ENCODE data around the gene HRH3. TPM values are rescaled to one million over a fixed set of nuclear protein-coding genes. Genes with fewer than 3 reads are reported as not detected.

HRH3 gene
- polyA plus RNA-seq, 6 donors from 2014 or later, result not detected

- Mint-ChIP-seq H3K9me3 (no peaks in the 10 kb centered on the region), H3K4me3 (no peak overlapping the region), H3K4me1 (peaks cover 18 to 32% (median 26%) of the 10 kb centered on the region in 3 donors), H3K27me3 (no peaks in the 10 kb centered on the region), H3K36me3 (peaks cover 4 to 8% of the 10 kb centered on the region in 2 donors), H3K27ac (peak overlapping the region in 1 of 6 donors; percentile 76)
- no peak for ATAC-seq (ENCODE audit: low read depth in 2 of 2)
- no peak for DNase-seq
Measured at GRCh38 chr20:62203378-62204030, 16.6 kb downstream of the HRH3 start.

DNA sequence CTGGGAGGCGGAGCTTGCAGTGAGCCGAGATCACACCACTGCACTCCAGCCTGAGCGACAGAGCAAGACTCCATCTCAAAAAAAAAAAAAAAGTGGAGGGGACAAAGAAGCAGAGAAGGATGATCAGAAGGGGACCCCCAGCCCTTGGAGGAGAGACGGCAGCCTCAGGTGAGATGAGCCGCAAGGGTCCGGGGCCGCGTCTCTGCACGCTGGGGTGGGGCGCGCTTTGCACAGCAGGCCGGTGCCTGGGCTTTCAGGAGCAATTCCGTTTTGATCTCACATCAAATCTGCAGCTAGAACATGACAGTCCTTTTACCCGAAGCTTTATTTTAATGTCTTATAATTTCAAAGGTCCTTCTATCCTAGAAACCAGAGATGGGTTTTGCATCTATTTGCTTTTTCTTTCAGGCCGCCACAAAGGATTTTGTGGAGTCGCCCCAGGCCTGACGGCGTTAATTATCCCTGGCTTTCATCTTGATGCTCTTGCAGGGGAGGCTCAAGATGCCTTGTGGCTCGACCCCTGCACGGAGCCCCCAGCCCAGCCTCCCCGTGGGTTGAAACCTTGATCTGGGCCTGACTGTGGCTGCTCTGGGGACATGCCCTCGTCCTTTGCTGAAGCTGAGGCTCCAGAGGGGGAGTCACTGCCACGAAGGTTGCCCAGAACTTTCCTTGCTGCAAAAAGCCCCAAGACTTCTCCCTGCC, 17.3 kb downstream of the HRH3 start:
- H3K4me1 Mint-ChIP-seq, result peaks cover 18 to 32% (median 26%) of the 10 kb centered on the region in 3 donors
- no peak for ATAC-seq (ENCODE audit: low read depth in 2 of 2)
- H3K27ac Mint-ChIP-seq, result peak overlapping the region in 3 of 6 donors; percentile 16 to 87 (median 72)
- H3K27me3 Mint-ChIP-seq, result no peaks in the 10 kb centered on the region
- no peak overlapping the region for H3K4me3 Mint-ChIP-seq
- H3K9me3 Mint-ChIP-seq, result no peaks in the 10 kb centered on the region
- peaks cover 4 to 8% of the 10 kb centered on the region in 2 donors for H3K36me3 Mint-ChIP-seq
- DNase-seq, result no peak

GRCh38 chr20:62202083-62202395, 18.0 kb downstream of the HRH3 start:
- ATAC-seq (ENCODE audit: low read depth in 2 of 2), result no peak
- H3K27ac Mint-ChIP-seq, result peak overlapping the region in 1 of 6 donors; percentile 72
- peaks cover 4 to 8% of the 10 kb centered on the region in 2 donors for H3K36me3 Mint-ChIP-seq
- peaks cover 18 to 32% (median 26%) of the 10 kb centered on the region in 3 donors for H3K4me1 Mint-ChIP-seq
- DNase-seq, result no peak
- no peaks in the 10 kb centered on the region for H3K27me3 Mint-ChIP-seq
- H3K4me3 Mint-ChIP-seq, result peak overlapping the region in 5 of 8 donors; percentile 20 to 79 (median 69)
- no peaks in the 10 kb centered on the region for H3K9me3 Mint-ChIP-seq

GRCh38 chr20:62201173-62202082, 18.6 kb downstream of the HRH3 start:
- Mint-ChIP-seq H3K9me3 (no peaks in the 10 kb centered on the region), H3K4me1 (peaks cover 18 to 32% (median 26%) of the 10 kb centered on the region in 3 donors), H3K27me3 (no peaks in the 10 kb centered on the region), H3K36me3 (peaks cover 4 to 8% of the 10 kb centered on the region in 2 donors), H3K27ac (peak overlapping the region in 5 of 6 donors; percentile 55 to 82 (median 77)), H3K4me3 (peak overlapping the region in 7 of 8 donors; percentile 64 to 88 (median 78))
- peak; percentile 95 to 96 for ATAC-seq (ENCODE audit: low read depth in 2 of 2)
- DNase-seq, result peak; percentile 24

GRCh38 chr20:62200491-62201172, 19.4 kb downstream of the HRH3 start:
- H3K4me3 Mint-ChIP-seq, result peak overlapping the region in 2 of 8 donors; percentile 37 to 78
- no peaks in the 10 kb centered on the region for H3K27me3 Mint-ChIP-seq
- ATAC-seq (ENCODE audit: low read depth in 2 of 2) (no peak), DNase-seq (no peak)
- no peaks in the 10 kb centered on the region for H3K9me3 Mint-ChIP-seq
- H3K36me3 Mint-ChIP-seq, result peaks cover 4 to 11% of the 10 kb centered on the region in 2 donors
- peaks cover 18 to 33% (median 29%) of the 10 kb centered on the region in 3 donors for H3K4me1 Mint-ChIP-seq
- H3K27ac Mint-ChIP-seq, result no peak overlapping the region

DNA sequence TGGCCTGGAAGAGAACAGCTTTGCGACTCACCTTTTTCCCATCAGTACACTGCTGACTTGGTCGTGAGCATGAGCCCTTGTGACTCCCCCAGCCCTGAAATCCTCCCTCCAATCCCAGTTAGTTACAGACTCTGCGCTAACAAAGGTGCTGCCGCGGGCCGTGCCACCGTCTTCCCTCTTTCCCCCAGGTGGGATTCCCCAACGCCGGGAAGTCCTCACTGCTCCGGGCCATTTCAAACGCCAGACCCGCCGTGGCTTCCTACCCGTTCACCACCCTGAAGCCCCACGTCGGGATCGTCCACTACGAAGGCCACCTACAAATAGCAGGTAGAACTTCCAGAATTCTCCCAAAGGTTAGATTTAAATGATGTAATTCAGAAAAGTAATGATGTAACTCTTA, 21.1 kb downstream of the HRH3 start:
- Mint-ChIP-seq H3K4me3 (peak overlapping the region in 1 of 8 donors; percentile 42), H3K9me3 (no peaks in the 10 kb centered on the region), H3K4me1 (peaks cover 18 to 33% (median 32%) of the 10 kb centered on the region in 3 donors), H3K36me3 (peaks cover 4 to 16% of the 10 kb centered on the region in 2 donors), H3K27ac (peak overlapping the region in 1 of 6 donors; percentile 66), H3K27me3 (no peaks in the 10 kb centered on the region)
- no peak for DNase-seq
- ATAC-seq (ENCODE audit: low read depth in 2 of 2), result no peak

DNA sequence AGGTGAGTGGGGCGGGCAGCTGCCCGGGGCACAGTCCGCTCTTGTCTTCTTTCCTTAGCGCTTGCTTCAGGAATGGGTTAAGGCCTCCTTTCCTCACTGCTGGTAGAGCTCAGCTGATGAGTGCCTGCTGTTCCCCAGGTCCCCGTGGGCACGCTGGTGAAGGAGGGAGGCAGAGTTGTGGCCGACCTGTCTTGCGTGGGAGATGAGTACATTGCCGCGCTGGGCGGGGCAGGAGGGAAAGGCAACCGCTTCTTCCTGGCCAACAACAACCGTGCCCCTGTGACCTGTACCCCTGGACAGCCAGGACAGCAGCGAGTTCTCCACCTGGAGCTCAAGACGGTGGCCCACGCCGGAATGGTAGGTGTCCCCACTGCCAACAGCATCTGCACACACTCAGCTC, 21.6 kb downstream of the HRH3 start:
- Mint-ChIP-seq H3K9me3 (no peaks in the 10 kb centered on the region), H3K36me3 (peaks cover 4 to 16% of the 10 kb centered on the region in 2 donors), H3K27me3 (no peaks in the 10 kb centered on the region), H3K27ac (no peak overlapping the region), H3K4me3 (no peak overlapping the region), H3K4me1 (peaks cover 15 to 31% (median 28%) of the 10 kb centered on the region in 3 donors)
- no peak for ATAC-seq (ENCODE audit: low read depth in 2 of 2)
- DNase-seq, result no peak

DNA sequence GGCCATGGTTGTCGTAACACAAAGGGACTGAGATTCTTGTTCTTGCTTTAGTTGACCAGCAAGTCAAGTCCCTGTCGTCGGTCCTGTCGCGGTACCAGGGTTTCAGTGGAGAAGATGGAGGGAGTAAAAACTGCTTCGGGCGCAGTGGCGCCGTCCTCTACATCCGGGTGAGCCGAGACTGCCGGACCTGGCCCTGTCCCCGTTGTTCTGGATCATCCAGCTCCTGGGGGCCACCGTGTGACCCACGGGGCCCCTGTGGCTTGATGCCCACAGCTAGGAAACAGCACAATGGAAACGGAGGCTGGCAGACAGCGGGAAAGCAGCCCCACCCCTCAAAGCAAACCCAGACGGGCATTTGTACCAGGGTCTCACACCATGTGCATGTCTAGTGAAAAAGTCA, 22.3 kb downstream of the HRH3 start:
- Mint-ChIP-seq H3K36me3 (peaks cover 4 to 16% of the 10 kb centered on the region in 2 donors), H3K27ac (no peak overlapping the region), H3K4me3 (no peak overlapping the region), H3K27me3 (no peaks in the 10 kb centered on the region), H3K4me1 (peaks cover 11 to 24% (median 22%) of the 10 kb centered on the region in 3 donors), H3K9me3 (no peaks in the 10 kb centered on the region)
- DNase-seq (no peak), ATAC-seq (ENCODE audit: low read depth in 2 of 2) (no peak)

- no peaks in the 10 kb centered on the region for H3K27me3 Mint-ChIP-seq
- H3K27ac Mint-ChIP-seq, result no peak overlapping the region
- ATAC-seq (ENCODE audit: low read depth in 2 of 2) (no peak), DNase-seq (no peak)
- H3K9me3 Mint-ChIP-seq, result no peaks in the 10 kb centered on the region
- no peak overlapping the region for H3K4me3 Mint-ChIP-seq
- H3K36me3 Mint-ChIP-seq, result peaks cover 4 to 16% of the 10 kb centered on the region in 2 donors
- peaks cover 11 to 22% (median 20%) of the 10 kb centered on the region in 3 donors for H3K4me1 Mint-ChIP-seq
Measured at GRCh38 chr20:62197311-62197710, 22.8 kb downstream of the HRH3 start.

GRCh38 chr20:62196286-62196685, 23.8 kb downstream of the HRH3 start:
- peaks cover 1 to 12% (median 10%) of the 10 kb centered on the region in 3 donors for H3K4me1 Mint-ChIP-seq

DNA sequence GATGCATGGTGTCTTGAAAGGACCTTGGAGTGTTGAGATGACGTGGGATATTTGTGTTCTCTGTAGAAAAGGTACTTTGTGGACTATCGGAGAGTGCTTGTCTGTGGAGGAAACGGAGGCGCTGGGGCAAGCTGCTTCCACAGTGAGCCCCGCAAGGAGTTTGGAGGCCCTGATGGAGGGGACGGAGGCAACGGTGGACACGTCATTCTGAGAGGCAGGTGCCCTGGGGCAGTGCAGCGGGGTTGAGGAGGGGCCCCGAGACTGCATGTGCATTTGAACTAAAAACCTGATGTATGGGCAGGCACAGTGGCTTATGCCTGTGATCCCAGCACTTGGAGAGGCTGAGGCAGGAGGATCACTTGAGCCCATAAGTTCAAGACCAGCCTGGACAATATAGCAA, 24.3 kb downstream of the HRH3 start:
- no peak for DNase-seq
- Mint-ChIP-seq H3K4me3 (no peak overlapping the region), H3K36me3 (peaks cover 4 to 16% of the 10 kb centered on the region in 2 donors), H3K4me1 (peaks cover 0 to 6% (median 5%) of the 10 kb centered on the region in 3 donors), H3K27me3 (no peaks in the 10 kb centered on the region), H3K27ac (peak overlapping the region in 1 of 6 donors; percentile 75), H3K9me3 (no peaks in the 10 kb centered on the region)
- ATAC-seq (ENCODE audit: low read depth in 2 of 2), result no peak

More at GRCh38 chr20:62196286-62196685, 23.8 kb downstream of the HRH3 start:
- ATAC-seq (ENCODE audit: low read depth in 2 of 2) (no peak), DNase-seq (no peak)
- no peak overlapping the region for H3K4me3 Mint-ChIP-seq
- H3K9me3 Mint-ChIP-seq, result no peaks in the 10 kb centered on the region
- no peak overlapping the region for H3K27ac Mint-ChIP-seq
- H3K36me3 Mint-ChIP-seq, result peaks cover 4 to 16% of the 10 kb centered on the region in 2 donors
- no peaks in the 10 kb centered on the region for H3K27me3 Mint-ChIP-seq

GRCh38 chr20:62195075-62195405, 25.0 kb downstream of the HRH3 start:
- DNase-seq, result no peak
- no peak for ATAC-seq (ENCODE audit: low read depth in 2 of 2)
- Mint-ChIP-seq H3K27me3 (no peaks in the 10 kb centered on the region), H3K27ac (no peak overlapping the region), H3K9me3 (no peaks in the 10 kb centered on the region), H3K36me3 (peaks cover 4 to 16% of the 10 kb centered on the region in 2 donors), H3K4me3 (no peak overlapping the region), H3K4me1 (peaks cover 0 to 11% (median 2%) of the 10 kb centered on the region in 3 donors)

Data from naive B cell (primary cell).